ENCODE data around the gene GLI2. TPM values are rescaled to one million over a fixed set of nuclear protein-coding genes. Genes with fewer than 3 reads are reported as not detected.
A peak's percentile ranks its signal among the peaks of the same experiment; 100 is the strongest.

Gene GLI2
- total and polyA plus RNA-seq, 9 of the 15 experiments (the other 6 are each of a cell fraction or from before 2014, with no cell fraction given): 0.24 TPM; not detected in 8

DNA sequence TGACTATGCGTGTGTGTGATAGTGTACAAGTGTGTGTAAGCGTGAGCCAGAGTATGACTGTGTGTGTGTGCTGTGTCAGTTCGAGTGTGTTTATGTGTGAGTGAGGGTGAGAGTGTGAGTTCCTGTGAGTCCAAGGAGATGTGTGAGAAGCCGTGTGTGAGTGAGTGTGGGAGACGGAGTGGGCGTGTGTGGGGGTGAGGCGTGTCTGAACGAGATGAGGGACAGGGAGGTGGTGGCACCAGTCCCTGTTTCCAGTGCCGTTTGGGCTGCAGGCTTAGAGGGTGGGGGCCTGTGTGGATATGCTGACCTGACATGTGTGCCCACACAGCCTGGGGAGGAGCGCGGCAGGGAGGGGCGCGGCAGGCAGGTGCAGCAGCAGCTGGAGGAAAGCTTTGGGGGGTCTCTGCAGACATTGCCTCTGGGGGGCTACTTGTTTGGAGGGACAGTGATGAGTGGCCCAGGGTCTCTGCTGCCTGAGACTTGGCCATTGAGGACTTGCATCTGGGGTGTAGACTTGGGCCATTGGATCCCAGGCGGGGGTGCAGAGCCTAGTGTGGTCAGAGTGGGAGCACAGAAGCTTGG, 41.6 kb downstream of the GLI2 start:
- no peak for FAIRE-seq

DNA sequence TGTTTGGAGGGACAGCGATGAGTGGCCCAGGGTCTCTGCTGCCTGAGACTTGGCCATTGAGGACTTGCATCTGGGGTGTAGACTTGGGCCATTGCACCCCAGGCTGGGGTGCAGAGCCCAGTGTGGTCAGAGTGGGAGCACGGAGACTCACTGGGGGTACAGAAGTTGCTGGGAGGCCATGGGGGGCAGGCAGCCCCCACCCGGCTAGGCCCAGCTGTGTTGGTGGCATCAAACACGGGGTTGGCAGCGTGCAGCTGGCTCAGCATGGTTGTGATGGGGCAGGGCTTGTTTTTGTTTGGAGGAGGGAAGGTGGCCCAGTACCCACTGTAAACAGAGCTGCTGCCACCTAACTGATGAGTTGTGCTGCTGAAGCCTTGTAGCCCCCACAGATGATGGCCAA, 42.1 kb downstream of the GLI2 start:
- no peaks in the 10 kb centered on the region for H3K9me1 ChIP-seq (ENCODE audit: control insufficient read depth, insufficient read depth, low read length)
- 0 out of 2 replicates have a peak, but pooled peaks cover 17% of the 10 kb centered on the region for H4K20me1 ChIP-seq (replicated peaks; ENCODE audit: control insufficient read depth, insufficient read depth, low read length)
- H3K36me3 ChIP-seq (ENCODE audit: control insufficient read depth, insufficient read depth, low read length): no peaks in the 10 kb centered on the region
- CTCF ChIA-PET (ENCODE audit: low intra/inter-chr PET ratio): no interaction called here
- H3K79me2 ChIP-seq (ENCODE audit: control insufficient read depth, insufficient read depth, low read length): no peaks in the 10 kb centered on the region
- peaks cover 10 to 74% of the 10 kb centered on the region in 2 experiments; a peak in 4 of 5 replicates for H3K27me3 ChIP-seq (ENCODE audit: control insufficient read depth in 2 of 2, insufficient read depth in 2 of 2, low read length in 2 of 2)
- DNase-seq (ENCODE audit: extremely low read depth in 1 of 4, low spot score in 3 of 4) (no peak), ATAC-seq (no peak), FAIRE-seq (no peak)
- no peak for TF ChIP-seq NR2C2 (CRISPR knock-in tag; IDR thresholded peaks at IDR 0.05)
- TF ChIP-seq NR2C2 (tag; IDR thresholded peaks at IDR 0.05): no peak
- no peak for TF ChIP-seq EHMT2 (IDR thresholded peaks at IDR 0.05)
- TF ChIP-seq ZNF263 (CRISPR knock-in tag; IDR thresholded peaks at IDR 0.05; ENCODE audit: borderline replicate concordance): peak; percentile 63
- no peaks in the 10 kb centered on the region for H3K9me3 ChIP-seq (replicated peaks; ENCODE audit: control insufficient read depth, insufficient read depth, low read depth, low read length)
- intact Hi-C loops (cut with micrococcal nuclease): no loop called here
- no peaks in the 10 kb centered on the region for H3K4me1 ChIP-seq (replicated peaks in 1 of 2; ENCODE audit: control insufficient read depth in 2 of 2, insufficient read depth in 2 of 2, low read length in 2 of 2)
- H3K4me3 ChIP-seq: no peak overlapping the region
- H3K9ac ChIP-seq (ENCODE audit: insufficient read depth in 1 of 2, low read depth in 2 of 2, low read length in 2 of 2): no peak overlapping the region
- H3K27ac ChIP-seq (ENCODE audit: extremely low read depth, low read depth, low read length): no peak overlapping the region
- H3K4me2 ChIP-seq (ENCODE audit: insufficient read depth, low read length): no peak overlapping the region
- no peak overlapping the region for H2AFZ ChIP-seq (ENCODE audit: low read depth, low read length)
- no TSS peak for BruUV-seq (replicated peaks)
- in situ Hi-C loops (cut with MboI): no loop called here
- POLR2A ChIA-PET: interaction anchor here (1.3 kb wide), 1 partner anchor 9 kb away, joined by 3 read pairs; no protein-coding TSS in a partner anchor
- WGBS (ENCODE audit: insufficient coverage, low coverage, missing lambda C conversion rate): 0% methylated on average over 5 of the region's 5 CpGs

More for the DNA sequence above, 41.6 kb downstream of the GLI2 start:
- Histone ChIP-seq H3K9me3 (replicated peaks; ENCODE audit: control insufficient read depth, insufficient read depth, low read depth, low read length) (no peaks in the 10 kb centered on the region), H3K4me3 (no peak overlapping the region), H3K79me2 (ENCODE audit: control insufficient read depth, insufficient read depth, low read length) (no peaks in the 10 kb centered on the region), H3K27me3 (ENCODE audit: control insufficient read depth in 2 of 2, insufficient read depth in 2 of 2, low read length in 2 of 2) (peaks cover 8 to 74% of the 10 kb centered on the region in 2 experiments; a peak in 4 of 5 replicates), H4K20me1 (replicated peaks; ENCODE audit: control insufficient read depth, insufficient read depth, low read length) (0 out of 2 replicates have a peak, but pooled peaks cover 13% of the 10 kb centered on the region), H3K4me1 (replicated peaks in 1 of 2; ENCODE audit: control insufficient read depth in 2 of 2, insufficient read depth in 2 of 2, low read length in 2 of 2) (no peaks in the 10 kb centered on the region), H3K4me2 (ENCODE audit: insufficient read depth, low read length) (no peak overlapping the region), H3K27ac (ENCODE audit: extremely low read depth, low read depth, low read length) (no peak overlapping the region), H3K9me1 (ENCODE audit: control insufficient read depth, insufficient read depth, low read length) (no peaks in the 10 kb centered on the region), H3K9ac (ENCODE audit: insufficient read depth in 1 of 2, low read depth in 2 of 2, low read length in 2 of 2) (no peak overlapping the region), H3K36me3 (ENCODE audit: control insufficient read depth, insufficient read depth, low read length) (no peaks in the 10 kb centered on the region), H2AFZ (ENCODE audit: low read depth, low read length) (no peak overlapping the region)
- peak; percentile 17; the same call in 1 of the 2 replicates for TF ChIP-seq EGR1 (conservative IDR thresholded peaks at IDR 0.05)
- no peak for TF ChIP-seq MEF2A (IDR thresholded peaks at IDR 0.05; ENCODE audit: control insufficient read depth, low read depth, low read length)
- TF ChIP-seq MCM3 (IDR thresholded peaks at IDR 0.05): 0 out of 2 replicates have a peak, but pooled peaks have one; percentile 60
- ChIA-PET CTCF (ENCODE audit: low intra/inter-chr PET ratio) (no interaction called here), POLR2A (no interaction called here)
- no peak for DNase-seq (ENCODE audit: extremely low read depth in 1 of 4, low spot score in 3 of 4)
- BruUV-seq (replicated peaks): no TSS peak
- in situ Hi-C loops (cut with MboI) (no loop called here), intact Hi-C loops (cut with micrococcal nuclease) (no loop called here)
- 0% methylated on average over 10 of the region's 14 CpGs for WGBS (ENCODE audit: insufficient coverage, low coverage, missing lambda C conversion rate)
- ATAC-seq: no peak

Measured in K562 (cell line).